Spleen (tissue), 7 donors: ENCODE results near the gene TMEM50B.

ENCODE experiments used
- CTCF ChIP-seq, 11 experiments: fragments of 200-600 bp in 7 of 11; fragments of 450-650 bp in 4 of 11; sonication (generic) in 4 of 11; IDR thresholded peaks in 8 of 11; conservative IDR thresholded peaks in 3 of 11; 1 replicate in 7 of 11; 2 replicates in 4 of 11; pipeline versions ENCODE4 v1.4.0 to v1.8.0; 2016 to 2021; ENCODE audit warnings: antibody characterized with exemption in 11 of 11, inconsistent platforms in 4 of 11, mild to moderate bottlenecking in 1 of 11
- POLR2A ChIP-seq, 3 donors: fragments of 450-650 bp; IDR thresholded peaks; one replicate each; pipeline ENCODE4 v1.5.1; 2017; ENCODE audit warnings: antibody characterized with exemption in 3 of 3, mild to moderate bottlenecking in 1 of 3
- donor health status: DM: no; HTN: no; CAD: no; lungs with moderate emphysema.
- donor health status: DM: no; HTN: no; CAD: no.
- donor health status: DM: no; HTN: no; CAD: no.

GRCh38 chr21:33424214-33424613 is 55.6 kb downstream of the TMEM50B start:
- no peak for TF ChIP-seq CTCF (IDR thresholded peaks at IDR 0.05 in 8 of 11, conservative IDR thresholded peaks at IDR 0.05 in 3 of 11)
- TF ChIP-seq POLR2A (IDR thresholded peaks at IDR 0.05) = no peak
